Esophagus muscularis mucosa (tissue), 4 donors: ENCODE measurements around the gene STK32B. TPM values are rescaled to one million over a fixed set of nuclear protein-coding genes. Genes with fewer than 3 reads are reported as not detected.
A peak's percentile ranks its signal among the peaks of the same experiment; 100 is the strongest.
"Not testable (repeated sequence)": the region's sequence is repeated elsewhere in the genome, so short reads cannot be mapped to it uniquely, and the experiment has no call there.

ENCODE experiments used
- DNase-seq: peaks from one replicate; pipeline ENCODE4 v3.0.0-alpha.2; 2017; ENCODE audit errors: extremely low spot score
- H3K27ac ChIP-seq, 4 donors: fragments of 200-600 bp; sonication (generic); replicated peaks in 1 of 4; 1 replicate in 3 of 4; 2 replicates in 1 of 4; pipeline ENCODE4 v1.5.1; 2016 to 2019; ENCODE audit warnings: mild to moderate bottlenecking in 1 of 4
- H3K27me3 ChIP-seq, 4 donors: fragments of 200-600 bp; sonication (generic); one replicate each; pipeline versions ENCODE4 v1.5.1 to v1.6.0; 2016 to 2019
- H3K36me3 ChIP-seq, 4 donors: fragments of 200-600 bp; sonication (generic); one replicate each; pipeline ENCODE4 v1.5.1; 2016 to 2019
- H3K4me1 ChIP-seq, 4 donors: fragments of 200-600 bp; sonication (generic); one replicate each; pipeline ENCODE4 v1.5.1; 2016 to 2019
- H3K4me3 ChIP-seq, 4 donors: fragments of 200-600 bp; sonication (generic); 1 replicate in 2 of 4; 2 replicates in 2 of 4; pipeline ENCODE4 v1.5.1; 2016 to 2019; ENCODE audit warnings: mild to moderate bottlenecking in 4 of 4, moderate library complexity in 1 of 4
- H3K9me3 ChIP-seq, 4 donors: fragments of 200-600 bp; sonication (generic); 1 replicate in 3 of 4; 2 replicates in 1 of 4; pipeline ENCODE4 v1.5.1; 2016 to 2019
- CTCF ChIP-seq, 3 experiments: fragments of 200-600 bp in 2 of 3; fragments of 450-650 bp in 1 of 3; sonication (generic) in 2 of 3; IDR thresholded peaks; one replicate each; pipeline ENCODE4 v1.5.1; 2017 to 2019; ENCODE audit warnings: antibody characterized with exemption in 3 of 3, mild to moderate bottlenecking in 2 of 3, moderate library complexity in 1 of 3
- EP300 ChIP-seq: sonication (generic); formaldehyde crosslinking; IDR thresholded peaks from one replicate; pipeline ENCODE4 v1.6.1; 2017; ENCODE audit warnings: antibody characterized with exemption
- POLR2A ChIP-seq: fragments of 450-650 bp; IDR thresholded peaks from one replicate; pipeline ENCODE4 v1.6.1; 2017; ENCODE audit warnings: antibody characterized with exemption, moderate library complexity, mild to moderate bottlenecking, low read depth
- POLR2AphosphoS5 ChIP-seq, 2 donors: sonication (generic); formaldehyde crosslinking; IDR thresholded peaks; one replicate each; pipeline ENCODE4 v1.6.1; 2017; ENCODE audit warnings: antibody characterized with exemption in 2 of 2
- WGBS: methylation state at CpG from one replicate; pipeline ENCODE4 v1.1.5; 2018; 5-methylcytosine and 5-hydroxymethylcytosine counted together
- intact Hi-C: fragments of 100-400 bp; cut with DNase I; formaldehyde crosslinking; loops from one replicate; pipeline ENCODE4 v1.15.1; 2023
- total RNA-seq, 4 donors: library from RNA; depleted of rRNA; stranded (reverse); fragments of >200 nt; gene quantifications; one replicate each; pipeline versions ENCODE4 v1.1.0 to v1.2.1, GENCODE V29; 2016

STK32B gene
- total RNA-seq, 4 donors from 2014 or later, result 1.7 to 3.8 (median 2.7) TPM

- DNase-seq, result peak; percentile 90
- TF ChIP-seq CTCF (IDR thresholded peaks at IDR 0.05) (no peak), POLR2A (no peak), POLR2AphosphoS5 (IDR thresholded peaks at IDR 0.05) (no peak), EP300 (no peak)
- Histone ChIP-seq H3K4me1 (peaks cover 14 to 26% (median 20%) of the 10 kb centered on the region in 4 donors), H3K4me3 (no peak overlapping the region), H3K36me3 (no peaks in the 10 kb centered on the region), H3K27ac (no peak overlapping the region), H3K9me3 (no peaks in the 10 kb centered on the region), H3K27me3 (peaks cover 0 to 5% (median 0%) of the 10 kb centered on the region in 4 donors)
- intact Hi-C loops, result loop anchor here (5.0 to 10.0 kb wide), 2 partner anchors 89 to 402 kb away; no protein-coding TSS in a partner anchor
- WGBS, result 73% methylated on average over 5 of the region's 6 CpGs
These were observed 1.6 kb downstream of the STK32B start for GRCh38 chr4:5052726-5053425.

- Histone ChIP-seq H3K27me3 (peaks cover 0 to 5% (median 0%) of the 10 kb centered on the region in 4 donors), H3K4me3 (no peak overlapping the region), H3K27ac (no peak overlapping the region), H3K4me1 (peaks cover 14 to 26% (median 20%) of the 10 kb centered on the region in 4 donors), H3K9me3 (no peaks in the 10 kb centered on the region), H3K36me3 (no peaks in the 10 kb centered on the region)
- TF ChIP-seq EP300, result no peak
- no peak for TF ChIP-seq POLR2AphosphoS5 (IDR thresholded peaks at IDR 0.05)
- no peak for TF ChIP-seq POLR2A
- no peak for TF ChIP-seq CTCF (IDR thresholded peaks at IDR 0.05)
- DNase-seq, result peak; percentile 89
- intact Hi-C loops, result loop anchor here (5.0 to 10.0 kb wide), 2 partner anchors 88 to 400 kb away; no protein-coding TSS in a partner anchor
- WGBS, result 88% methylated on average over 5 of the region's 5 CpGs
These were observed 3.3 kb downstream of the STK32B start for GRCh38 chr4:5054532-5054931.

- Histone ChIP-seq H3K27ac (no peak overlapping the region), H3K4me1 (peaks cover 14 to 22% (median 17%) of the 10 kb centered on the region in 4 donors), H3K9me3 (peaks cover 0 to 9% (median 4%) of the 10 kb centered on the region in 4 donors), H3K36me3 (no peaks in the 10 kb centered on the region), H3K27me3 (peaks cover 0 to 5% (median 0%) of the 10 kb centered on the region in 4 donors), H3K4me3 (no peak overlapping the region)
- DNase-seq, result peak; percentile 89
- intact Hi-C loops, result loop anchor here (10.0 kb wide), 1 partner anchor 399 kb away; no protein-coding TSS in a partner anchor
- no peak for TF ChIP-seq CTCF (IDR thresholded peaks at IDR 0.05)
- 72% methylated on average over 5 of the region's 5 CpGs for whole genome bisulfite sequencing
These were observed 4.1 kb downstream of the STK32B start for GRCh38 chr4:5055411-5055810.

- Histone ChIP-seq H3K4me1 (no peaks in the 10 kb centered on the region), H3K9me3 (no peaks in the 10 kb centered on the region), H3K36me3 (no peaks in the 10 kb centered on the region), H3K27ac (no peak overlapping the region), H3K4me3 (no peak overlapping the region), H3K27me3 (no peaks in the 10 kb centered on the region)
- intact Hi-C loops, result no loop called here
- TF ChIP-seq CTCF (IDR thresholded peaks at IDR 0.05) (no peak), POLR2A (no peak), EP300 (no peak), POLR2AphosphoS5 (IDR thresholded peaks at IDR 0.05) (no peak)
- WGBS, result 83% methylated on average over 3 of the region's 3 CpGs
- DNase-seq, result peak; percentile 50
These were observed 14.8 kb downstream of the STK32B start for GRCh38 chr4:5066101-5066500.

GRCh38 chr4:5066968-5067367 is 15.7 kb downstream of the STK32B start:
- H3K36me3 ChIP-seq, intact Hi-C loops, H3K4me1 ChIP-seq, H3K4me3 ChIP-seq, H3K27ac ChIP-seq, H3K27me3 ChIP-seq, H3K9me3 ChIP-seq: not testable (repeated sequence)
- DNase-seq, result peak; percentile 21
- 84% methylated on average over 3 of the region's 3 CpGs for whole genome bisulfite sequencing
